B cell (primary cell): ENCODE results near the gene CDH13. TPM values are rescaled to one million over a fixed set of nuclear protein-coding genes. Genes with fewer than 3 reads are reported as not detected.

Experiments used
- ATAC-seq: fragments of 200-7000 bp; cut with Tn5 transposase; one replicate; pipeline ENCODE4 v1.10.0; 2021; ENCODE audit warnings: low read depth, mild to moderate bottlenecking, moderate number of reproducible peaks, moderate library complexity
- CTCF ChIA-PET: fragments of 350-600 bp; sonication (Branson Sonifier 250); formaldehyde crosslinking; loops from one replicate; lab custom pipeline; 2021; ENCODE audit warnings: antibody characterized with exemption, inconsistent platforms; lab: Charles Lee
- POLR2A ChIA-PET: fragments of 350-600 bp; sonication (Branson Sonifier 250); formaldehyde crosslinking; loops from one replicate; lab custom pipeline; 2021; ENCODE audit warnings: antibody characterized with exemption; lab: Charles Lee
- DNase-seq: peaks from one replicate; pipeline ENCODE4 v3.0.0; 2013
- H2AFZ ChIP-seq: 2 replicates; pipeline ENCODE4 v1.6.1; 2012; ENCODE audit warnings: mild to moderate bottlenecking, low read depth, low read length; ENCODE audit not compliant: insufficient read depth, poor library complexity, severe bottlenecking
- H3K27ac ChIP-seq, 2 donors: 1 replicate in 1 of 2; 2 replicates in 1 of 2; pipeline ENCODE4 v1.5.1; 2012 to 2013; ENCODE audit warnings: low read length in 2 of 2, mild to moderate bottlenecking in 2 of 2, moderate library complexity in 1 of 2
- H3K27me3 ChIP-seq, 4 experiments: fragments of 200-600 bp in 1 of 4; sonication (generic) in 1 of 4; replicated peaks in 1 of 4; 1 replicate in 2 of 4; 2 replicates in 2 of 4; pipeline versions ENCODE4 v1.6.1 to v1.7.0; 2013 to 2016; ENCODE audit warnings: low read length in 3 of 4, mild to moderate bottlenecking in 2 of 4, mixed read lengths in 1 of 4, moderate library complexity in 1 of 4; ENCODE audit not compliant: insufficient read depth in 4 of 4, control insufficient read depth in 3 of 4; ENCODE audit errors: control extremely low read depth in 1 of 4
- H3K36me3 ChIP-seq, 2 experiments: replicated peaks in 1 of 2; 1 replicate in 1 of 2; 2 replicates in 1 of 2; pipeline versions ENCODE4 v1.6.1 to v1.7.1; 2013; ENCODE audit warnings: low read length in 1 of 2; ENCODE audit not compliant: insufficient read depth in 2 of 2, control insufficient read depth in 1 of 2; ENCODE audit errors: control extremely low read depth in 1 of 2, extremely low read depth in 1 of 2
- H3K4me1 ChIP-seq, 2 donors: fragments of 200-600 bp in 1 of 2; sonication (generic) in 1 of 2; 1 replicate in 1 of 2; 2 replicates in 1 of 2; pipeline versions ENCODE4 v1.5.1 to v1.6.1; 2013 to 2017; ENCODE audit warnings: low read length in 2 of 2; ENCODE audit not compliant: control insufficient read depth in 2 of 2, insufficient read depth in 2 of 2
- H3K4me2 ChIP-seq: replicated peaks from 2 replicates; pipeline ENCODE3; 2012; ENCODE audit warnings: mild to moderate bottlenecking, low read depth, low read length; ENCODE audit not compliant: poor library complexity, severe bottlenecking
- H3K4me3 ChIP-seq, 5 experiments: fragments of 200-600 bp in 1 of 5; sonication (generic) in 1 of 5; 1 replicate in 3 of 5; 2 replicates in 2 of 5; pipeline versions ENCODE4 v1.5.1 to v1.7.0; 2011 to 2016; ENCODE audit warnings: low read length in 4 of 5, mild to moderate bottlenecking in 4 of 5, low read depth in 2 of 5, control low read depth in 1 of 5, moderate library complexity in 1 of 5; ENCODE audit not compliant: insufficient read depth in 1 of 5; ENCODE audit errors: control extremely low read depth in 1 of 5, extremely low read depth in 1 of 5
- H3K79me2 ChIP-seq: fragments of 200-600 bp; sonication (generic); one replicate; pipeline ENCODE4 v1.6.0; 2016; ENCODE audit warnings: low read length; ENCODE audit not compliant: control insufficient read depth, insufficient read depth
- H3K9ac ChIP-seq: fragments of 200-600 bp; sonication (generic); 2 replicates; pipeline ENCODE4 v1.6.1; 2017; ENCODE audit warnings: mild to moderate bottlenecking, low read length, moderate library complexity
- H3K9me3 ChIP-seq, 3 donors: one replicate each; pipeline versions ENCODE4 v1.6.1 to v1.7.1; 2013; ENCODE audit warnings: low read length in 2 of 3; ENCODE audit not compliant: control insufficient read depth in 2 of 3, insufficient read depth in 1 of 3; ENCODE audit errors: control extremely low read depth in 1 of 3
- H4K20me1 ChIP-seq: 2 replicates; pipeline ENCODE4 v1.6.0; 2012; ENCODE audit warnings: mild to moderate bottlenecking, low read length; ENCODE audit not compliant: insufficient read depth, control insufficient read depth, poor library complexity, severe bottlenecking
- H3K27ac Mint-ChIP-seq: one replicate; pipeline ENCODE4 v1.8.0; 2021; ENCODE audit warnings: mixed read lengths
- H3K27me3 Mint-ChIP-seq: one replicate; pipeline ENCODE4 v1.8.0; 2021; ENCODE audit warnings: mixed read lengths
- H3K4me1 Mint-ChIP-seq: one replicate; pipeline ENCODE4 v1.8.0; 2021; ENCODE audit warnings: mixed read lengths
- H3K4me3 Mint-ChIP-seq: one replicate; pipeline ENCODE4 v1.8.0; 2021; ENCODE audit warnings: mixed read lengths
- H3K9me3 Mint-ChIP-seq: one replicate; pipeline ENCODE4 v1.8.0; 2022; ENCODE audit warnings: mixed read lengths; ENCODE audit not compliant: insufficient read depth
- EZH2 ChIP-seq: IDR thresholded peaks from 2 replicates; pipeline ENCODE4 v1.6.1; 2012; ENCODE audit warnings: borderline replicate concordance, low read depth, mild to moderate bottlenecking, moderate library complexity, low read length; ENCODE audit not compliant: insufficient read depth, poor library complexity, severe bottlenecking
- whole genome bisulfite sequencing: methylation state at CpG from one replicate; pipeline ENCODE4 v1.1.5; 2013; ENCODE audit warnings: missing lambda C conversion rate; ENCODE audit not compliant: insufficient coverage; 5-methylcytosine and 5-hydroxymethylcytosine counted together
- intact Hi-C: fragments of 100-400 bp; cut with micrococcal nuclease; formaldehyde crosslinking; loops from one replicate; pipeline ENCODE4 v1.10.0; 2022
- polyA plus RNA-seq: library from polyadenylated mRNA; depleted of rRNA; stranded (reverse); fragments of >200 nt; gene quantifications from 2 replicates; pipeline ENCODE4 v1.2.3, GENCODE V29; 2012
- total RNA-seq, 2 donors: library from RNA; stranded (reverse); fragments of 120-200 nt in 1 of 2; gene quantifications; 1 replicate in 1 of 2; 2 replicates in 1 of 2; pipeline versions ENCODE4 v1.2.3 to v1.2.4, GENCODE V29; 2013 to 2022
- TF ChIP-seq, protein P1 (sequence below): fragments of 200-600 bp; IDR thresholded peaks from one replicate; pipeline ENCODE4 v1.8.0; 2022; ENCODE audit warnings: antibody characterized with exemption, mild to moderate bottlenecking

The CDH13 gene
- total and polyA plus RNA-seq, 2 donors (not counting 1 experiment from before 2014, with no cell fraction given): not detected

- Mint-ChIP-seq H3K4me3 (no peak overlapping the region), H3K9me3 (no peaks in the 10 kb centered on the region), H3K4me1 (no peaks in the 10 kb centered on the region), H3K27ac (no peak overlapping the region), H3K27me3 (no peaks in the 10 kb centered on the region)
- Histone ChIP-seq H3K4me1 (no peaks in the 10 kb centered on the region), H3K9me3 (peaks cover 0 to 2% (median 0%) of the 10 kb centered on the region in 3 donors), H3K79me2 (no peaks in the 10 kb centered on the region), H3K27ac (no peak overlapping the region), H3K36me3 (no peaks in the 10 kb centered on the region), H3K4me3 (no peak overlapping the region), H3K27me3 (no peaks in the 10 kb centered on the region), H3K9ac (no peak overlapping the region), H2AFZ (no peak overlapping the region), H4K20me1 (no peaks in the 10 kb centered on the region), H3K4me2 (no peak overlapping the region)
- CTCF ChIA-PET: no interaction called here
- 82% methylated on average over 5 of the region's 7 CpGs for WGBS
- intact Hi-C loops: no loop called here
- POLR2A ChIA-PET: no interaction called here
- TF ChIP-seq, protein P1, sequence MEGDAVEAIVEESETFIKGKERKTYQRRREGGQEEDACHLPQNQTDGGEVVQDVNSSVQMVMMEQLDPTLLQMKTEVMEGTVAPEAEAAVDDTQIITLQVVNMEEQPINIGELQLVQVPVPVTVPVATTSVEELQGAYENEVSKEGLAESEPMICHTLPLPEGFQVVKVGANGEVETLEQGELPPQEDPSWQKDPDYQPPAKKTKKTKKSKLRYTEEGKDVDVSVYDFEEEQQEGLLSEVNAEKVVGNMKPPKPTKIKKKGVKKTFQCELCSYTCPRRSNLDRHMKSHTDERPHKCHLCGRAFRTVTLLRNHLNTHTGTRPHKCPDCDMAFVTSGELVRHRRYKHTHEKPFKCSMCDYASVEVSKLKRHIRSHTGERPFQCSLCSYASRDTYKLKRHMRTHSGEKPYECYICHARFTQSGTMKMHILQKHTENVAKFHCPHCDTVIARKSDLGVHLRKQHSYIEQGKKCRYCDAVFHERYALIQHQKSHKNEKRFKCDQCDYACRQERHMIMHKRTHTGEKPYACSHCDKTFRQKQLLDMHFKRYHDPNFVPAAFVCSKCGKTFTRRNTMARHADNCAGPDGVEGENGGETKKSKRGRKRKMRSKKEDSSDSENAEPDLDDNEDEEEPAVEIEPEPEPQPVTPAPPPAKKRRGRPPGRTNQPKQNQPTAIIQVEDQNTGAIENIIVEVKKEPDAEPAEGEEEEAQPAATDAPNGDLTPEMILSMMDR: no peak
- no peak for TF ChIP-seq EZH2
- DNase-seq (no peak), ATAC-seq (no peak)
Observed at GRCh38 chr16:83354015-83354414, 727.2 kb downstream of the CDH13 start.

DNA sequence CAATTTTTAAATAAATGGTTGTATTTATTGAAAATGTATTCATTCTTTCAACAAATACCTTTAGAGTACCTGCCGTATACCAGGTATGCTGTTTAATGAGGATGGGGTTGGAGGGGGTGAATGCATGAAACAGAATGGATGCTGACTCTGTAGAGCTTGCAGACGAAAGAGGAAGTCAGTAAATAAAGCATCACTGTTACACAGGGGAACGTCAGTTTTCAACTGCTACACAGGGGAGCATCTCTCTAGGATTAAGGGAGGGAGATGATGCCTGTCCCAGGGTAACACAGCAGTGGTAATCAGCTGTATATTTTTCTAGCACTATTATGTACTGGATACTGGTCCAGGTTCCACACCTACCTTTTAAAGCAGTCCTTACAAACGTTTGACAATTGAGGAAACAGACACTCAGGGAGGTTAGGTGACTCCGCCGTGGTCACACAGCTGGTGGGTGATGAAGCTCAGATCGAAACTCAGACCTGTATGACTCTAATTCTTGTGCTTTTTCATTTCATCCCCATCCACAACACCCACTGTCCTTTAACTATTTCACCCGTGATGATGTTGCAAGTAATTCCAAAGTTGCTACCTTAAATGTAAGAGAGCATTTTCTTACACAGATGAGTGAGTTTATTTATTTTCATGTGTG lies 728.9 kb downstream of the CDH13 start:
- Histone ChIP-seq H3K4me3 (no peak overlapping the region), H3K79me2 (no peaks in the 10 kb centered on the region), H2AFZ (no peak overlapping the region), H3K27me3 (no peaks in the 10 kb centered on the region), H4K20me1 (no peaks in the 10 kb centered on the region), H3K27ac (no peak overlapping the region), H3K4me2 (no peak overlapping the region), H3K4me1 (no peaks in the 10 kb centered on the region), H3K9ac (no peak overlapping the region), H3K9me3 (peaks cover 0 to 2% (median 0%) of the 10 kb centered on the region in 3 donors), H3K36me3 (no peaks in the 10 kb centered on the region)
- no peaks in the 10 kb centered on the region for H3K27me3 Mint-ChIP-seq
- CTCF ChIA-PET: interaction anchor here (0.9 to 1.7 kb wide), 4 partner anchors 10 to 1093 kb away, joined by 3 to 5 read pairs (median 4); no protein-coding TSS in a partner anchor
- no peak for ATAC-seq
- no peaks in the 10 kb centered on the region for H3K4me1 Mint-ChIP-seq
- intact Hi-C loops: loop anchor here (2.0 kb wide), 1 partner anchor 1093 kb away; no protein-coding TSS in a partner anchor
- no peak for DNase-seq
- no peak overlapping the region for H3K27ac Mint-ChIP-seq
- 57% methylated on average over 5 of the region's 8 CpGs for WGBS
- H3K4me3 Mint-ChIP-seq: no peak overlapping the region
- H3K9me3 Mint-ChIP-seq: no peaks in the 10 kb centered on the region
- POLR2A ChIA-PET: no interaction called here
- no peak for TF ChIP-seq EZH2
- TF ChIP-seq, protein P1: no peak
